Natural killer cell (primary cell): ENCODE measurements around the gene HOMER3. TPM values are rescaled to one million over a fixed set of nuclear protein-coding genes. Genes with fewer than 3 reads are reported as not detected.

ENCODE experiments used
- ATAC-seq, 3 donors: fragments of 150-1000 bp in 2 of 3; fragments of 200-7000 bp in 1 of 3; cut with Tn5 transposase; 1 replicate in 1 of 3; 2 replicates in 2 of 3; pipeline ENCODE4 v1.10.0; 2021; ENCODE audit warnings: mild to moderate bottlenecking in 2 of 3, moderate library complexity in 2 of 3
- DNase-seq, 2 donors: peaks; one replicate each; pipeline versions ENCODE4 v3.0.0 to v3.0.0-alpha.2; 2013 to 2021; ENCODE audit warnings: mixed read lengths in 1 of 2
- H3K27ac ChIP-seq: one replicate; pipeline ENCODE4 v1.5.1; 2013; ENCODE audit warnings: mild to moderate bottlenecking, low read length
- H3K27me3 ChIP-seq: one replicate; pipeline ENCODE4 v1.6.1; 2013; ENCODE audit warnings: low read length; ENCODE audit not compliant: control insufficient read depth, insufficient read depth
- H3K36me3 ChIP-seq: one replicate; pipeline ENCODE4 v1.6.1; 2013; ENCODE audit warnings: low read length; ENCODE audit not compliant: control insufficient read depth, insufficient read depth
- H3K4me1 ChIP-seq: one replicate; pipeline ENCODE4 v1.6.1; 2013; ENCODE audit warnings: low read length; ENCODE audit not compliant: control insufficient read depth, insufficient read depth
- H3K4me3 ChIP-seq: one replicate; pipeline ENCODE4 v1.5.1; 2013; ENCODE audit warnings: low read length
- H3K9me3 ChIP-seq: one replicate; pipeline ENCODE4 v1.6.1; 2013; ENCODE audit warnings: low read length; ENCODE audit not compliant: control insufficient read depth, insufficient read depth
- H3K27ac Mint-ChIP-seq, 2 donors: one replicate each; pipeline ENCODE4 v1.8.0; 2022; ENCODE audit warnings: mild to moderate bottlenecking in 2 of 2, mixed read lengths in 2 of 2, moderate library complexity in 1 of 2
- H3K27me3 Mint-ChIP-seq, 2 donors: one replicate each; pipeline ENCODE4 v1.8.0; 2022; ENCODE audit warnings: low read depth in 2 of 2, mixed read lengths in 2 of 2
- H3K36me3 Mint-ChIP-seq: one replicate; pipeline ENCODE4 v1.8.0; 2022; ENCODE audit warnings: mixed read lengths
- H3K4me1 Mint-ChIP-seq, 2 donors: one replicate each; pipeline ENCODE4 v1.8.0; 2022; ENCODE audit warnings: mixed read lengths in 2 of 2
- H3K4me3 Mint-ChIP-seq: one replicate; pipeline ENCODE4 v1.8.0; 2022; ENCODE audit warnings: mild to moderate bottlenecking, moderate library complexity, mixed read lengths
- H3K9me3 Mint-ChIP-seq, 2 donors: one replicate each; pipeline ENCODE4 v1.8.0; 2022; ENCODE audit warnings: mixed read lengths in 2 of 2
- CTCF ChIP-seq: fragments of 200-600 bp; IDR thresholded peaks from one replicate; pipeline ENCODE4 v1.8.0; 2022; ENCODE audit warnings: antibody characterized with exemption
- WGBS: methylation state at CpG from one replicate; pipeline ENCODE4 v1.1.7; 2013; ENCODE audit warnings: missing lambda C conversion rate; ENCODE audit not compliant: insufficient coverage; 5-methylcytosine and 5-hydroxymethylcytosine counted together
- intact Hi-C: fragments of 100-400 bp; cut with micrococcal nuclease; formaldehyde crosslinking; loops from one replicate; pipeline ENCODE4 v1.14.2; 2022
- total RNA-seq, 4 donors: library from RNA; stranded (reverse); fragments of 120-200 nt in 1 of 4; gene quantifications; one replicate each; pipeline versions ENCODE4 v1.2.3 to v1.2.4, GENCODE V29; 2013 to 2022

HOMER3 gene
- total RNA-seq, 3 donors from 2014 or later (not counting 1 experiment from before 2014, with no cell fraction given): 0.19 to 4.8 TPM; not detected in 1

GRCh38 chr19:18886972-18887371 is 54.0 kb downstream of the HOMER3 start:
- no peaks in the 10 kb centered on the region for H3K9me3 ChIP-seq
- no peak for ATAC-seq
- no peak overlapping the region for H3K27ac Mint-ChIP-seq

GRCh38 chr19:18883526-18884304 is 57.3 kb downstream of the HOMER3 start:
- intact Hi-C loops: no loop called here

More at GRCh38 chr19:18886972-18887371, 54.0 kb downstream of the HOMER3 start:
- Histone ChIP-seq H3K27me3 (no peaks in the 10 kb centered on the region), H3K27ac (no peak overlapping the region), H3K36me3 (no peaks in the 10 kb centered on the region), H3K4me3 (no peak overlapping the region), H3K4me1 (no peaks in the 10 kb centered on the region)
- no peak overlapping the region for H3K4me3 Mint-ChIP-seq
- H3K4me1 Mint-ChIP-seq: peaks cover 0 to 4% of the 10 kb centered on the region in 2 donors
- H3K9me3 Mint-ChIP-seq: no peaks in the 10 kb centered on the region
- no peak for DNase-seq
- H3K36me3 Mint-ChIP-seq: no peaks in the 10 kb centered on the region
- TF ChIP-seq CTCF: no peak
- no peaks in the 10 kb centered on the region for H3K27me3 Mint-ChIP-seq
- 93% methylated on average over 4 of the region's 4 CpGs for WGBS
- intact Hi-C loops: no loop called here

GRCh38 chr19:18881491-18881890 is 59.5 kb downstream of the HOMER3 start:
- ATAC-seq: no peak
- Histone ChIP-seq H3K27me3 (no peaks in the 10 kb centered on the region), H3K36me3 (no peaks in the 10 kb centered on the region), H3K27ac (no peak overlapping the region), H3K4me3 (no peak overlapping the region), H3K4me1 (no peaks in the 10 kb centered on the region), H3K9me3 (no peaks in the 10 kb centered on the region)
- peaks cover 0 to 4% of the 10 kb centered on the region in 2 donors for H3K4me1 Mint-ChIP-seq
- H3K9me3 Mint-ChIP-seq: no peaks in the 10 kb centered on the region
- no peaks in the 10 kb centered on the region for H3K36me3 Mint-ChIP-seq
- 91% methylated on average over 7 of the region's 7 CpGs for WGBS
- no peak for TF ChIP-seq CTCF
- no peak overlapping the region for H3K27ac Mint-ChIP-seq
- intact Hi-C loops: no loop called here
- no peak overlapping the region for H3K4me3 Mint-ChIP-seq
- no peak for DNase-seq
- H3K27me3 Mint-ChIP-seq: no peaks in the 10 kb centered on the region

More at GRCh38 chr19:18883526-18884304, 57.3 kb downstream of the HOMER3 start:
- Mint-ChIP-seq H3K36me3 (no peaks in the 10 kb centered on the region), H3K4me3 (no peak overlapping the region), H3K27ac (no peak overlapping the region), H3K27me3 (no peaks in the 10 kb centered on the region), H3K4me1 (peaks cover 0 to 4% of the 10 kb centered on the region in 2 donors), H3K9me3 (no peaks in the 10 kb centered on the region)
- Histone ChIP-seq H3K27me3 (no peaks in the 10 kb centered on the region), H3K36me3 (no peaks in the 10 kb centered on the region), H3K9me3 (no peaks in the 10 kb centered on the region), H3K4me1 (no peaks in the 10 kb centered on the region), H3K4me3 (no peak overlapping the region), H3K27ac (no peak overlapping the region)
- TF ChIP-seq CTCF: no peak
- DNase-seq: no peak
- no peak for ATAC-seq
- WGBS: 85% methylated on average over 29 of the region's 30 CpGs
